A673 (cell line): ENCODE data around the gene OR12D1.

ENCODE experiments used
- CTCF ChIP-seq: fragments of 300-800, 200-600 bp; sonication (generic); conservative IDR thresholded peaks from 2 replicates; pipeline ENCODE4 v1.5.1; 2017; ENCODE audit warnings: low read depth, mild to moderate bottlenecking, antibody characterized with exemption, low read length, moderate library complexity, mixed read lengths
- EZH2 ChIP-seq: fragments of 200-600 bp; sonication (generic); IDR thresholded peaks from 2 replicates; pipeline ENCODE4 v1.6.1; 2017; ENCODE audit warnings: borderline replicate concordance, low read depth, mild to moderate bottlenecking, mixed read lengths, antibody characterized with exemption, low read length; ENCODE audit not compliant: poor library complexity, severe bottlenecking

GRCh38 chr6:29399525-29399924 is 15.2 kb upstream of the OR12D1 start:
- no peak for TF ChIP-seq CTCF
- TF ChIP-seq EZH2 = no peak
